ENCODE measurements around the gene LHFPL3.

DNA sequence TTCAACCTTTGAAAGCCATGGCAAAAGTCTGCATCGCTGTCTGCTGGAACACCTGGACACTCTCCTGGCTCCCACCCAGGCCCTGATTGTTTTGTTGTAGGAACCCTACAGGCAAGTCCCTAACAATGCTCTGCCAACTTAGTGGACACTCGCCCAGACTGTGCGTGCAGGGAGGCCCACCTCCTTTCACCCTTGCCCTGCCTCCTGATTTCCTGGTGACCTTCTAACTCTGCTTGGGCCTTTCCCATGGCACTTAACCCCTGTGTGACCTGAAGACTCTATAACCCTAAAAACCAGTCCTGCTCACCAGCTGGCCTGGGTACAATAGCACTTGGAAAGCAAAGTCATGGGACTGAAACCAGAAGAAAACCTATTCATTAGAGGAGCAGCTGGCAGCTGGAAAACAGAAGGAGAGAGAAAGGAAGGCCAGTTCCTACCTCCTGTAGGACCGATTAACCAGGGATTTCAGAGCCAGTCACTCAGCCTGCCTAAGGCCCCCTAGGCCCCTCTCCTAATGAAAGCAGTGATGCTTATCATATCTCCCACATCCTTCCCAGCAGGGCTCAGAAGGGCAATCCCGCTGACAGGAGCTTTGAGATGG is 602.9 kb downstream of the LHFPL3 start:
- TF ChIP-seq PBX3 (IDR thresholded peaks at IDR 0.05) (no peak), RAD21 (IDR thresholded peaks at IDR 0.05; ENCODE audit: low read length) (0 out of 2 replicates have a peak, but pooled peaks have one; percentile 0), EZH2phosphoT487 (IDR thresholded peaks at IDR 0.05; ENCODE audit: borderline replicate concordance, low read depth) (no peak), CHD2 (IDR thresholded peaks at IDR 0.05; ENCODE audit: low read length, partially characterized antibody) (peak; percentile 70)
- TF ChIP-seq, protein P1, sequence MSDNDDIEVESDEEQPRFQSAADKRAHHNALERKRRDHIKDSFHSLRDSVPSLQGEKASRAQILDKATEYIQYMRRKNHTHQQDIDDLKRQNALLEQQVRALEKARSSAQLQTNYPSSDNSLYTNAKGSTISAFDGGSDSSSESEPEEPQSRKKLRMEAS (IDR thresholded peaks at IDR 0.05; ENCODE audit: low read depth): no peak
- TF ChIP-seq, protein P2, sequence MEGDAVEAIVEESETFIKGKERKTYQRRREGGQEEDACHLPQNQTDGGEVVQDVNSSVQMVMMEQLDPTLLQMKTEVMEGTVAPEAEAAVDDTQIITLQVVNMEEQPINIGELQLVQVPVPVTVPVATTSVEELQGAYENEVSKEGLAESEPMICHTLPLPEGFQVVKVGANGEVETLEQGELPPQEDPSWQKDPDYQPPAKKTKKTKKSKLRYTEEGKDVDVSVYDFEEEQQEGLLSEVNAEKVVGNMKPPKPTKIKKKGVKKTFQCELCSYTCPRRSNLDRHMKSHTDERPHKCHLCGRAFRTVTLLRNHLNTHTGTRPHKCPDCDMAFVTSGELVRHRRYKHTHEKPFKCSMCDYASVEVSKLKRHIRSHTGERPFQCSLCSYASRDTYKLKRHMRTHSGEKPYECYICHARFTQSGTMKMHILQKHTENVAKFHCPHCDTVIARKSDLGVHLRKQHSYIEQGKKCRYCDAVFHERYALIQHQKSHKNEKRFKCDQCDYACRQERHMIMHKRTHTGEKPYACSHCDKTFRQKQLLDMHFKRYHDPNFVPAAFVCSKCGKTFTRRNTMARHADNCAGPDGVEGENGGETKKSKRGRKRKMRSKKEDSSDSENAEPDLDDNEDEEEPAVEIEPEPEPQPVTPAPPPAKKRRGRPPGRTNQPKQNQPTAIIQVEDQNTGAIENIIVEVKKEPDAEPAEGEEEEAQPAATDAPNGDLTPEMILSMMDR (IDR thresholded peaks at IDR 0.05): no peak

Measured in SK-N-SH (cell line).